Measurements from ENCODE around the gene ARHGEF2. TPM values are rescaled to one million over a fixed set of nuclear protein-coding genes. Genes with fewer than 3 reads are reported as not detected.

Gene ARHGEF2
- total RNA-seq, 1 experiment from 2014 or later: 69.5 TPM

GRCh38 chr1:155978325-155978972, at the start of gene ARHGEF2 (continued):
- TF ChIP-seq, protein P1, sequence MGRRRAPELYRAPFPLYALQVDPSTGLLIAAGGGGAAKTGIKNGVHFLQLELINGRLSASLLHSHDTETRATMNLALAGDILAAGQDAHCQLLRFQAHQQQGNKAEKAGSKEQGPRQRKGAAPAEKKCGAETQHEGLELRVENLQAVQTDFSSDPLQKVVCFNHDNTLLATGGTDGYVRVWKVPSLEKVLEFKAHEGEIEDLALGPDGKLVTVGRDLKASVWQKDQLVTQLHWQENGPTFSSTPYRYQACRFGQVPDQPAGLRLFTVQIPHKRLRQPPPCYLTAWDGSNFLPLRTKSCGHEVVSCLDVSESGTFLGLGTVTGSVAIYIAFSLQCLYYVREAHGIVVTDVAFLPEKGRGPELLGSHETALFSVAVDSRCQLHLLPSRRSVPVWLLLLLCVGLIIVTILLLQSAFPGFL (CRISPR knock-in tag; IDR thresholded peaks at IDR 0.05; ENCODE audit: borderline replicate concordance): no peak
- TF ChIP-seq PRDM15 (CRISPR knock-in tag; IDR thresholded peaks at IDR 0.05): no peak
- no peak for TF ChIP-seq STAT6 (CRISPR knock-in tag; conservative IDR thresholded peaks at IDR 0.05; ENCODE audit: low read depth)
- TF ChIP-seq, protein P2, sequence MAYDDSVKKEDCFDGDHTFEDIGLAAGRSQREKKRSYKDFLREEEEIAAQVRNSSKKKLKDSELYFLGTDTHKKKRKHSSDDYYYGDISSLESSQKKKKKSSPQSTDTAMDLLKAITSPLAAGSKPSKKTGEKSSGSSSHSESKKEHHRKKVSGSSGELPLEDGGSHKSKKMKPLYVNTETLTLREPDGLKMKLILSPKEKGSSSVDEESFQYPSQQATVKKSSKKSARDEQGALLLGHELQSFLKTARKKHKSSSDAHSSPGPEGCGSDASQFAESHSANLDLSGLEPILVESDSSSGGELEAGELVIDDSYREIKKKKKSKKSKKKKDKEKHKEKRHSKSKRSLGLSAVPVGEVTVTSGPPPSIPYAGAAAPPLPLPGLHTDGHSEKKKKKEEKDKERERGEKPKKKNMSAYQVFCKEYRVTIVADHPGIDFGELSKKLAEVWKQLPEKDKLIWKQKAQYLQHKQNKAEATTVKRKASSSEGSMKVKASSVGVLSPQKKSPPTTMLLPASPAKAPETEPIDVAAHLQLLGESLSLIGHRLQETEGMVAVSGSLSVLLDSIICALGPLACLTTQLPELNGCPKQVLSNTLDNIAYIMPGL (CRISPR knock-in tag; IDR thresholded peaks at IDR 0.05): 0 out of 2 replicates have a peak, but pooled peaks have one; percentile 19
- TF ChIP-seq EMX1 (CRISPR knock-in tag; IDR thresholded peaks at IDR 0.05): no peak
- no peak for TF ChIP-seq TCF7 (CRISPR knock-in tag; IDR thresholded peaks at IDR 0.05; ENCODE audit: low read depth)
- peak; percentile 68; the same call in 1 of the 2 replicates for TF ChIP-seq MYBL2 (CRISPR knock-in tag; IDR thresholded peaks at IDR 0.05)
- TF ChIP-seq ZNF416 (CRISPR knock-in tag; IDR thresholded peaks at IDR 0.05): no peak
- TF ChIP-seq CREM (CRISPR knock-in tag; IDR thresholded peaks at IDR 0.05): no peak
- TF ChIP-seq, protein P3, sequence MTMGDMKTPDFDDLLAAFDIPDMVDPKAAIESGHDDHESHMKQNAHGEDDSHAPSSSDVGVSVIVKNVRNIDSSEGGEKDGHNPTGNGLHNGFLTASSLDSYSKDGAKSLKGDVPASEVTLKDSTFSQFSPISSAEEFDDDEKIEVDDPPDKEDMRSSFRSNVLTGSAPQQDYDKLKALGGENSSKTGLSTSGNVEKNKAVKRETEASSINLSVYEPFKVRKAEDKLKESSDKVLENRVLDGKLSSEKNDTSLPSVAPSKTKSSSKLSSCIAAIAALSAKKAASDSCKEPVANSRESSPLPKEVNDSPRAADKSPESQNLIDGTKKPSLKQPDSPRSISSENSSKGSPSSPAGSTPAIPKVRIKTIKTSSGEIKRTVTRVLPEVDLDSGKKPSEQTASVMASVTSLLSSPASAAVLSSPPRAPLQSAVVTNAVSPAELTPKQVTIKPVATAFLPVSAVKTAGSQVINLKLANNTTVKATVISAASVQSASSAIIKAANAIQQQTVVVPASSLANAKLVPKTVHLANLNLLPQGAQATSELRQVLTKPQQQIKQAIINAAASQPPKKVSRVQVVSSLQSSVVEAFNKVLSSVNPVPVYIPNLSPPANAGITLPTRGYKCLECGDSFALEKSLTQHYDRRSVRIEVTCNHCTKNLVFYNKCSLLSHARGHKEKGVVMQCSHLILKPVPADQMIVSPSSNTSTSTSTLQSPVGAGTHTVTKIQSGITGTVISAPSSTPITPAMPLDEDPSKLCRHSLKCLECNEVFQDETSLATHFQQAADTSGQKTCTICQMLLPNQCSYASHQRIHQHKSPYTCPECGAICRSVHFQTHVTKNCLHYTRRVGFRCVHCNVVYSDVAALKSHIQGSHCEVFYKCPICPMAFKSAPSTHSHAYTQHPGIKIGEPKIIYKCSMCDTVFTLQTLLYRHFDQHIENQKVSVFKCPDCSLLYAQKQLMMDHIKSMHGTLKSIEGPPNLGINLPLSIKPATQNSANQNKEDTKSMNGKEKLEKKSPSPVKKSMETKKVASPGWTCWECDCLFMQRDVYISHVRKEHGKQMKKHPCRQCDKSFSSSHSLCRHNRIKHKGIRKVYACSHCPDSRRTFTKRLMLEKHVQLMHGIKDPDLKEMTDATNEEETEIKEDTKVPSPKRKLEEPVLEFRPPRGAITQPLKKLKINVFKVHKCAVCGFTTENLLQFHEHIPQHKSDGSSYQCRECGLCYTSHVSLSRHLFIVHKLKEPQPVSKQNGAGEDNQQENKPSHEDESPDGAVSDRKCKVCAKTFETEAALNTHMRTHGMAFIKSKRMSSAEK (CRISPR knock-in tag; IDR thresholded peaks at IDR 0.05; ENCODE audit: borderline replicate concordance): no peak
- no peak for TF ChIP-seq ZBTB21 (CRISPR knock-in tag; IDR thresholded peaks at IDR 0.05; ENCODE audit: borderline replicate concordance)
- no peak for TF ChIP-seq JAZF1 (CRISPR knock-in tag; IDR thresholded peaks at IDR 0.05)
- TF ChIP-seq FOXP1 (CRISPR knock-in tag; IDR thresholded peaks at IDR 0.05; ENCODE audit: borderline replicate concordance): peak; percentile 40; the same call in 1 of the 2 replicates
- TF ChIP-seq MXD4 (CRISPR knock-in tag; IDR thresholded peaks at IDR 0.05; ENCODE audit: borderline replicate concordance): no peak
- peak; percentile 79 for TF ChIP-seq ARID4B (CRISPR knock-in tag; IDR thresholded peaks at IDR 0.05; ENCODE audit: borderline replicate concordance)
- TF ChIP-seq NR3C1 (CRISPR knock-in tag; conservative IDR thresholded peaks at IDR 0.05; ENCODE audit: low read depth): no peak
- no peak for TF ChIP-seq E2F1 (CRISPR knock-in tag; IDR thresholded peaks at IDR 0.05)
